A673 (cell line): Measurements from ENCODE around the gene HPS4.

Source experiments
- CTCF ChIP-seq: fragments of 300-800, 200-600 bp; sonication (generic); conservative IDR thresholded peaks from 2 replicates; pipeline ENCODE4 v1.5.1; 2017; ENCODE audit warnings: low read depth, mild to moderate bottlenecking, antibody characterized with exemption, low read length, moderate library complexity, mixed read lengths
- EZH2 ChIP-seq: fragments of 200-600 bp; sonication (generic); IDR thresholded peaks from 2 replicates; pipeline ENCODE4 v1.6.1; 2017; ENCODE audit warnings: borderline replicate concordance, low read depth, mild to moderate bottlenecking, mixed read lengths, antibody characterized with exemption, low read length; ENCODE audit not compliant: poor library complexity, severe bottlenecking

- TF ChIP-seq CTCF (no peak), EZH2 (no peak)
Measured at GRCh38 chr22:26462641-26463040, 20.9 kb downstream of the HPS4 start.
